ENCODE data around the gene MDP1. TPM values are rescaled to one million over a fixed set of nuclear protein-coding genes. Genes with fewer than 3 reads are reported as not detected.

Gene MDP1
- total RNA-seq, 1 experiment from 2014 or later: 8.9 TPM

GRCh38 chr14:24236689-24237462 is 21.0 kb upstream of the MDP1 start:
- ChIA-PET CTCF (no interaction called here), POLR2A (no interaction called here)
- Histone ChIP-seq H3K27ac (ENCODE audit: low read length) (no peak overlapping the region), H3K36me3 (ENCODE audit: control insufficient read depth, insufficient read depth, low read length) (peaks cover 8% of the 10 kb centered on the region), H3K9me3 (ENCODE audit: control insufficient read depth, insufficient read depth, low read depth, low read length) (no peaks in the 10 kb centered on the region), H3K27me3 (ENCODE audit: control insufficient read depth, insufficient read depth, low read length) (no peaks in the 10 kb centered on the region), H3K4me3 (ENCODE audit: low read depth in 2 of 2, low read length in 2 of 2) (no peak overlapping the region), H3K4me1 (ENCODE audit: control insufficient read depth, insufficient read depth, low read length) (peaks cover 26% of the 10 kb centered on the region)
- TF ChIP-seq CTCF (IDR thresholded peaks at IDR 0.05) (no peak), SIN3A (IDR thresholded peaks at IDR 0.05; ENCODE audit: borderline replicate concordance, insufficient read depth, low read depth, low read length) (no peak), TCF7L2 (IDR thresholded peaks at IDR 0.05; ENCODE audit: low read depth, low read length) (no peak), POLR2AphosphoS5 (IDR thresholded peaks at IDR 0.05; ENCODE audit: low read depth, low read length) (no peak)
- TF ChIP-seq, protein P1, sequence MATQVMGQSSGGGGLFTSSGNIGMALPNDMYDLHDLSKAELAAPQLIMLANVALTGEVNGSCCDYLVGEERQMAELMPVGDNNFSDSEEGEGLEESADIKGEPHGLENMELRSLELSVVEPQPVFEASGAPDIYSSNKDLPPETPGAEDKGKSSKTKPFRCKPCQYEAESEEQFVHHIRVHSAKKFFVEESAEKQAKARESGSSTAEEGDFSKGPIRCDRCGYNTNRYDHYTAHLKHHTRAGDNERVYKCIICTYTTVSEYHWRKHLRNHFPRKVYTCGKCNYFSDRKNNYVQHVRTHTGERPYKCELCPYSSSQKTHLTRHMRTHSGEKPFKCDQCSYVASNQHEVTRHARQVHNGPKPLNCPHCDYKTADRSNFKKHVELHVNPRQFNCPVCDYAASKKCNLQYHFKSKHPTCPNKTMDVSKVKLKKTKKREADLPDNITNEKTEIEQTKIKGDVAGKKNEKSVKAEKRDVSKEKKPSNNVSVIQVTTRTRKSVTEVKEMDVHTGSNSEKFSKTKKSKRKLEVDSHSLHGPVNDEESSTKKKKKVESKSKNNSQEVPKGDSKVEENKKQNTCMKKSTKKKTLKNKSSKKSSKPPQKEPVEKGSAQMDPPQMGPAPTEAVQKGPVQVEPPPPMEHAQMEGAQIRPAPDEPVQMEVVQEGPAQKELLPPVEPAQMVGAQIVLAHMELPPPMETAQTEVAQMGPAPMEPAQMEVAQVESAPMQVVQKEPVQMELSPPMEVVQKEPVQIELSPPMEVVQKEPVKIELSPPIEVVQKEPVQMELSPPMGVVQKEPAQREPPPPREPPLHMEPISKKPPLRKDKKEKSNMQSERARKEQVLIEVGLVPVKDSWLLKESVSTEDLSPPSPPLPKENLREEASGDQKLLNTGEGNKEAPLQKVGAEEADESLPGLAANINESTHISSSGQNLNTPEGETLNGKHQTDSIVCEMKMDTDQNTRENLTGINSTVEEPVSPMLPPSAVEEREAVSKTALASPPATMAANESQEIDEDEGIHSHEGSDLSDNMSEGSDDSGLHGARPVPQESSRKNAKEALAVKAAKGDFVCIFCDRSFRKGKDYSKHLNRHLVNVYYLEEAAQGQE (IDR thresholded peaks at IDR 0.05; ENCODE audit: insufficient read depth in 1 of 2, low read depth in 2 of 2, low read length in 1 of 2): no peak
- DNase-seq (ENCODE audit: low read depth, low spot score) (no peak), ATAC-seq (no peak)
- no TSS peak for BruUV-seq (replicated peaks)
- intact Hi-C loops (cut with micrococcal nuclease; ENCODE audit: unreplicated experiment) (no loop called here), in situ Hi-C loops (cut with HindIII; ENCODE audit: low pct_unique_long_range_greater_than_20kb, low sequenced_read_pairs) (no loop called here)

GRCh38 chr14:24235804-24236688 is 20.2 kb upstream of the MDP1 start:
- Histone ChIP-seq H3K36me3 (ENCODE audit: control insufficient read depth, insufficient read depth, low read length) (peaks cover 10% of the 10 kb centered on the region), H3K4me3 (ENCODE audit: low read depth in 2 of 2, low read length in 2 of 2) (no peak overlapping the region), H3K27me3 (ENCODE audit: control insufficient read depth, insufficient read depth, low read length) (no peaks in the 10 kb centered on the region), H3K9me3 (ENCODE audit: control insufficient read depth, insufficient read depth, low read depth, low read length) (no peaks in the 10 kb centered on the region), H3K27ac (ENCODE audit: low read length) (no peak overlapping the region), H3K4me1 (ENCODE audit: control insufficient read depth, insufficient read depth, low read length) (peaks cover 27% of the 10 kb centered on the region)
- BruUV-seq (replicated peaks): no TSS peak
- no peak for DNase-seq (ENCODE audit: low read depth, low spot score)
- intact Hi-C loops (cut with micrococcal nuclease; ENCODE audit: unreplicated experiment) (no loop called here), in situ Hi-C loops (cut with HindIII; ENCODE audit: low pct_unique_long_range_greater_than_20kb, low sequenced_read_pairs) (no loop called here)
- CTCF ChIA-PET: no interaction called here
- POLR2A ChIA-PET: no interaction called here
- TF ChIP-seq TCF7L2 (IDR thresholded peaks at IDR 0.05; ENCODE audit: low read depth, low read length) (no peak), POLR2AphosphoS5 (IDR thresholded peaks at IDR 0.05; ENCODE audit: low read depth, low read length) (no peak; the same call in 1 of the 2 replicates), SIN3A (IDR thresholded peaks at IDR 0.05; ENCODE audit: borderline replicate concordance, insufficient read depth, low read depth, low read length) (no peak), CTCF (IDR thresholded peaks at IDR 0.05) (no peak)
- TF ChIP-seq, protein P1 (IDR thresholded peaks at IDR 0.05; ENCODE audit: insufficient read depth in 1 of 2, low read depth in 2 of 2, low read length in 1 of 2): no peak
- ATAC-seq: no peak

All from Panc1 (cell line).